WTC11 (cell line): ENCODE data around the gene ZBTB24.

Experiments
- CBFB ChIP-seq: sonication (generic); formaldehyde crosslinking; IDR thresholded peaks from 2 replicates; pipeline ENCODE4 v1.8.1; 2022; ENCODE audit warnings: mild to moderate bottlenecking, low read depth, missing genetic modification reagents
- CTCF ChIP-seq: fragments of 200-600 bp; IDR thresholded peaks from 2 replicates; pipeline ENCODE4 v1.8.0; 2022; ENCODE audit warnings: antibody characterized with exemption
- ESRRA ChIP-seq: sonication (generic); formaldehyde crosslinking; IDR thresholded peaks from 2 replicates; pipeline ENCODE4 v1.8.1; 2022; ENCODE audit warnings: mild to moderate bottlenecking, missing genetic modification reagents, borderline replicate concordance
- NFYB ChIP-seq: sonication (generic); formaldehyde crosslinking; conservative IDR thresholded peaks from 2 replicates; pipeline ENCODE4 v1.8.0; 2022; ENCODE audit warnings: low read depth, missing genetic modification reagents
- OVOL2 ChIP-seq: fragments of 250-450 bp; sonication (Bioruptor Pico); IDR thresholded peaks from 2 replicates; pipeline ENCODE4 v1.9.0; 2021; ENCODE audit warnings: mild to moderate bottlenecking, borderline replicate concordance
- SMAD3 ChIP-seq: sonication (generic); formaldehyde crosslinking; IDR thresholded peaks from 2 replicates; pipeline ENCODE4 v1.8.0; 2022; ENCODE audit warnings: missing genetic modification reagents, mild to moderate bottlenecking, borderline replicate concordance
- TP53 ChIP-seq: sonication (generic); formaldehyde crosslinking; IDR thresholded peaks from 2 replicates; pipeline ENCODE4 v1.8.1; 2023; ENCODE audit warnings: mild to moderate bottlenecking, missing genetic modification reagents
- ZNF121 ChIP-seq: sonication (generic); formaldehyde crosslinking; IDR thresholded peaks from 2 replicates; pipeline ENCODE4 v1.8.0; 2023; ENCODE audit warnings: missing genetic modification reagents
- ZNF219 ChIP-seq: sonication (generic); formaldehyde crosslinking; IDR thresholded peaks from 2 replicates; pipeline ENCODE4 v1.8.0; 2023; ENCODE audit warnings: missing genetic modification reagents, mild to moderate bottlenecking, borderline replicate concordance
- ZNF423 ChIP-seq: fragments of 250-450 bp; sonication (Bioruptor Pico); IDR thresholded peaks from 2 replicates; pipeline ENCODE4 v2.1.2; 2022; ENCODE audit warnings: mild to moderate bottlenecking, moderate library complexity
- TF ChIP-seq, protein P1 (sequence below): sonication (generic); formaldehyde crosslinking; IDR thresholded peaks from 2 replicates; pipeline ENCODE4 v1.8.0; 2022; ENCODE audit warnings: mild to moderate bottlenecking, missing genetic modification reagents
- TF ChIP-seq, protein P2 (sequence below): sonication (generic); formaldehyde crosslinking; IDR thresholded peaks from 2 replicates; pipeline ENCODE4 v1.8.0; 2023; ENCODE audit warnings: missing genetic modification reagents

GRCh38 chr6:109507490-109508072 is 24.6 kb upstream of the ZBTB24 start:
- TF ChIP-seq CTCF (no peak), CBFB (CRISPR knock-in tag) (no peak), ESRRA (CRISPR knock-in tag) (no peak), ZNF121 (CRISPR knock-in tag) (no peak), OVOL2 (CRISPR knock-in tag) (no peak), NFYB (CRISPR knock-in tag) (no peak), TP53 (CRISPR knock-in tag) (no peak), SMAD3 (no peak), ZNF423 (CRISPR knock-in tag) (no peak), ZNF219 (CRISPR knock-in tag) (no peak)
- TF ChIP-seq, protein P1, sequence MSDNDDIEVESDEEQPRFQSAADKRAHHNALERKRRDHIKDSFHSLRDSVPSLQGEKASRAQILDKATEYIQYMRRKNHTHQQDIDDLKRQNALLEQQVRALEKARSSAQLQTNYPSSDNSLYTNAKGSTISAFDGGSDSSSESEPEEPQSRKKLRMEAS, result no peak
- TF ChIP-seq, protein P2, sequence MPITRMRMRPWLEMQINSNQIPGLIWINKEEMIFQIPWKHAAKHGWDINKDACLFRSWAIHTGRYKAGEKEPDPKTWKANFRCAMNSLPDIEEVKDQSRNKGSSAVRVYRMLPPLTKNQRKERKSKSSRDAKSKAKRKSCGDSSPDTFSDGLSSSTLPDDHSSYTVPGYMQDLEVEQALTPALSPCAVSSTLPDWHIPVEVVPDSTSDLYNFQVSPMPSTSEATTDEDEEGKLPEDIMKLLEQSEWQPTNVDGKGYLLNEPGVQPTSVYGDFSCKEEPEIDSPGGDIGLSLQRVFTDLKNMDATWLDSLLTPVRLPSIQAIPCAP (CRISPR knock-in tag), result no peak
